Measurements from ENCODE around the gene NOXA1.

The NOXA1 gene

DNA sequence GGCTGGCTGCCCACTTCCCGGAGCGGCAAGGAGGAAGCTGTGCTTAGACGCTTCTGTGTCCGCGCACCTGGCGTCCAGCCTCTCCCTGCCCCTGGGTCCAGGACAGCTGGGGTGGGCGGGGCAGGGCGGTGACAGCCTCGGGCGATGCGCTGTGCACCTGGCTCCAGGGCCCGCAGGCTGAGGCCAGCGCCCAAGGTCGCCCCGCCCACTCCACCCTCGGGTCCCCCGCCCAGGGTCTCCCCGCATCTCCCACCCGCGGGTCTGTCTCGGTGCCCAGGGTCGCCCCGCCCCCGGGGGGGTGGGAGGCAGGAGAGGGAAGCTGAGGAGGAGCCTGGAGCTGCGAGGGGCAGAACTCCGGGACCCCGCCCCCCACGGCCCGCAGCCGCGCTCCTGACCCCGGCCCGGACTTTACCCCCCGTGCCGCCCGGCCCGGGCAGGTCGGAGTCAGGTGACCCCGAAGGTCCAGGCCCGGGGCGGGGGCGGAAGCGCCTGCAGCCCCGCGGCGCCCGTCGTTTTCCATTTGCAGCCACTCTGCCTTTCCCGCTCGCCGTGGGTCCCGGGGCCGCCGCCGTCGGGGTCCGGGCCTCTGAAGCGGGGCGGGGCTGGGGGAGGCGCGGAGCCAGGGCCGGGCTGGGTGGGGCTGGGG is 18.2 kb downstream of the NOXA1 start, which contains the start of gene ENTPD8:
Gene ENTPD8, minus strand, starts transcription at position 69 of the 646 bp plus-strand sequence. CDS start 3,072 bp downstream, outside the sequence.
- TF ChIP-seq, protein P1, sequence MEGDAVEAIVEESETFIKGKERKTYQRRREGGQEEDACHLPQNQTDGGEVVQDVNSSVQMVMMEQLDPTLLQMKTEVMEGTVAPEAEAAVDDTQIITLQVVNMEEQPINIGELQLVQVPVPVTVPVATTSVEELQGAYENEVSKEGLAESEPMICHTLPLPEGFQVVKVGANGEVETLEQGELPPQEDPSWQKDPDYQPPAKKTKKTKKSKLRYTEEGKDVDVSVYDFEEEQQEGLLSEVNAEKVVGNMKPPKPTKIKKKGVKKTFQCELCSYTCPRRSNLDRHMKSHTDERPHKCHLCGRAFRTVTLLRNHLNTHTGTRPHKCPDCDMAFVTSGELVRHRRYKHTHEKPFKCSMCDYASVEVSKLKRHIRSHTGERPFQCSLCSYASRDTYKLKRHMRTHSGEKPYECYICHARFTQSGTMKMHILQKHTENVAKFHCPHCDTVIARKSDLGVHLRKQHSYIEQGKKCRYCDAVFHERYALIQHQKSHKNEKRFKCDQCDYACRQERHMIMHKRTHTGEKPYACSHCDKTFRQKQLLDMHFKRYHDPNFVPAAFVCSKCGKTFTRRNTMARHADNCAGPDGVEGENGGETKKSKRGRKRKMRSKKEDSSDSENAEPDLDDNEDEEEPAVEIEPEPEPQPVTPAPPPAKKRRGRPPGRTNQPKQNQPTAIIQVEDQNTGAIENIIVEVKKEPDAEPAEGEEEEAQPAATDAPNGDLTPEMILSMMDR (IDR thresholded peaks at IDR 0.05; ENCODE audit: insufficient read depth, low read depth, low read length, missing control alignments), result no peak
- peak; percentile 31 for DNase-seq (ENCODE audit: low read depth)
- H3K4me3 ChIP-seq (ENCODE audit: low read length), result no peak within 1 kb of the TSS

DNA sequence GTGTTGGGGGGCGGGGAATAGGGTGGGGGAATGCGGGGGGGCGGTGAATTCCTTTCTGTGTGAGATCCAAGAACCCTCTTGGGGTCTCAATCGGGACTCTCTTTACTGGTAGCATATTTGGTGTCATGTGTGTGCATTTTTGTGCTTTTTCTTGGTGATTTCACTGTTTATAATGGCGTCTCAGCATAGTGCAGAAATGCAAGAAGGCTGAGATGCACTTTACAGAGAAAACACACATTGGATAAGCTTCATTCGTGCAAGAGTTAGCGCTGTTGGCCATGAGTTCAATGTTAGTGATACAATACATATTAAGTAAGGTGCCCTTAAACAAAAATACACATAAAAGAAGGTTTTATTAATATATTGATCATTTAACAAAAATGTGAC is 18.7 kb downstream of the NOXA1 start:
- no peak overlapping the region for H3K4me3 ChIP-seq (ENCODE audit: low read length)
- DNase-seq (ENCODE audit: low read depth), result no peak
- TF ChIP-seq, protein P1 (IDR thresholded peaks at IDR 0.05; ENCODE audit: insufficient read depth, low read depth, low read length, missing control alignments), result no peak

DNA sequence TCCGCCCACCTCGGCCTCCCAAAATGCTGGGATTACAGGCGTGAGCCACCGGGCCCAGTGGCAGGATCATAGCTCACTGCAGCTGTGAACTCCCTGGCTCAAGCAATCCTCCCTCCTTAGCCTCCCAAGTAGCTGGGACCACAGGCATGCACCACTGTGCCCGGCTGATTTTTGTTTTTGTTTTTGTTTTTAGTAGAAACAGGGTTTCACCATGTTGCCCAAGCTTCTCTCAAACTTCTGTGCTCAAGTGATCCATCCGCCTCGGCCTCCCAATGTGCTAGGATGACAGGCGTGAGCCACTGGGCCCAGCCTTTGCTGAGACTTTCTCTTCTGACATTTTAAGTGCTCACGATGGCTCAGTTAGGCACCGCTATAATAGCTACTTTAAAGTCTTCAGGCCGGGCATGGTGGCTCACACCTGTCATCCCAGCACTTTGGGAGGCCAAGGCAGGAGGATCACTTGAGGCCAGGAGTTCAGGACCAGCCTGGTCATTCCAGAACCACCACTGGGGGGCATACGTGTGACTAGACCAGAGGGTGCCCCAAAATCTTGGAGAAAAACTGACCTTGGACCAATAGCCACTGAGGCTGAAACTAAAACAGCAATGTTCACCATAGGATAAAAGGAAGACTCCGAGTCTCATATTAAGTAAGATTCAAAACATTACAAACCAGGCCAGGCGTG is 21.1 kb downstream of the NOXA1 start:
- no peak for DNase-seq (ENCODE audit: low read depth)
- TF ChIP-seq, protein P1 (IDR thresholded peaks at IDR 0.05; ENCODE audit: insufficient read depth, low read depth, low read length, missing control alignments), result no peak
- H3K4me3 ChIP-seq (ENCODE audit: low read length), result no peak overlapping the region

DNA sequence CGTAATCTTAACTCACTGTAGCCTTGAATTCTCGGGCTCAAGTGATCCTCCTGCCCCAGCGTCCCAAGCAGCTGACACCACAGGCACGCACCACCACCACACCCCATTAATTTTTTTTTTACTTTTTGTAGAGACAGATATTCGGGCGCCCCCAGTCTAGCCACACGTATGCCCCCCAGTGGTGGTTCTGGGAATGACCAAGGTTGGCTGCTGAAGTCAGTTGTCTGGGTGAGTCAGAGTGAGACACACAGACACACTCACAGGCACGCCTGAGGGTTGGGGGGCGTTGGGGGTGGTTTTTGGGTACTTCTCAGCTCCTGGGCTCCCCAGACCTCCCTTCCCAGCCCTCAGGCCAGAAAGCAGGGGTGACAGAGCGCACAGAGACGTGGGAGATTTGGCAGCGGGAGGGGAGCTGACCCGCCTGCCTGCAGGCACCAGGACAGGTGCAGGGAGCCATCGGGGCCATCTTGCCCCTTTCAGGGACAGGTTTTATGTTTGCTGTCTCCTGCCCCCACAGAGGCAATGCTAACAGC is 22.1 kb downstream of the NOXA1 start:
- peak; percentile 85 for DNase-seq (ENCODE audit: low read depth)
- no peak overlapping the region for H3K4me3 ChIP-seq (ENCODE audit: low read length)
- TF ChIP-seq, protein P1 (IDR thresholded peaks at IDR 0.05; ENCODE audit: insufficient read depth, low read depth, low read length, missing control alignments), result peak; percentile 82

DNA sequence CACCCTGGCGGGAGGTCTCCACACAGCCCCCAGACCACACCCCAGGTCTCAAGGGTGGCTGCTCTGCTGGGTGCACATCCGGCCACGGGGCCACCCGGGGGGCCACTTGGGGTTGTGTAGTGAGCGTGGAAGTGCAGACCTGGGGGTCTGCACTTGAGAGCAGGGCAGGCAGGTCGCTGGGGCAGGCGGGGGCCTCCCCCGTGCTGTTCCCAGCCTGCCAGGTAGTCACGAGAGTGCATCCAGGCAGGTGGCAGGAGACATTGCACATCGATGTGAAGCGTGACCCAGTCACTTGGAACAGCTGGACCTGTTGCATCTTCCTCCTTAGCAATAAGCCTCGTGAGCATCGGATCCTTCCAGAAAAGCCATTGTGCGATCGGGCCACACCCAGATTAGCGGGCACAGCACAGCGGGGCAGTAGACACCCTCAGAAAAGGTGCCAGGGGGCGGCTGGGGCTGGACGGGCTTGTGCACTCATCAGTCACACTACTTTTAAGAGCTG is 22.8 kb downstream of the NOXA1 start:
- no peak for DNase-seq (ENCODE audit: low read depth)
- TF ChIP-seq, protein P1 (IDR thresholded peaks at IDR 0.05; ENCODE audit: insufficient read depth, low read depth, low read length, missing control alignments), result no peak
- H3K4me3 ChIP-seq (ENCODE audit: low read length), result no peak overlapping the region

DNA sequence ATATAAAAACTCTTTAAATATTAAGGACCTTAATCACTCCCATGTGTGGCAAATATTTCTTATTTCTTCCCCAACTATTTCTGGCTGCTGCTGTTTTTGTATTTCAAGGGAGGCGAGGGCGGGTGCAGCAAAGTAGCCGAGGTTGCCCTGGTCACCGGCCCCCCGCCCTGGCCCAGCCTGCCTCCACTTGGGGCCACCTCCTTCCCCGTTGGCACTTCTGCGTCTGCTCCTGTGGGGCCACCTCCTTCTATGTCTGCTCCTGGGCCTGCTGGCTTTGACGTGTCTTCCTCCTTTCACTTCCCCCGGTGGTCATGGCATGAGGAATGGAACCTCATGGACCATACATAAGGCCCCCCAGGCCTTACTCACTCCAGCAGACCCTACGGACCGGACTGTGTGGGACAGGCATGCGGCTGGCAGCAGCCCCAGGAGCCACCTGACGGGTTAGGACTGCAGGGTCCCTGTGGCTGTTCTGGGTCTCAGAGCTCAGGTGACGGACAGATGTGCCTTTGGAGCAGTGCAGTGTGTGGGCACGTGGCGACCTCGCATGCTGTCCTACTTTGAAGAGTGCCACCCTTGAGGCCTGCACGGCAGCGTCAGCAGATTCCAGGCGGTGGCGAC is 23.8 kb downstream of the NOXA1 start:
- DNase-seq (ENCODE audit: low read depth), result no peak
- no peak overlapping the region for H3K4me3 ChIP-seq (ENCODE audit: low read length)
- TF ChIP-seq, protein P1 (IDR thresholded peaks at IDR 0.05; ENCODE audit: insufficient read depth, low read depth, low read length, missing control alignments), result no peak
